DOHH2 (cell line): ENCODE measurements around the gene MSH6.
"Not testable (repeated sequence)": the region's sequence is repeated elsewhere in the genome, so short reads cannot be mapped to it uniquely, and the experiment has no call there.

Source experiments
- H3F3A ChIP-seq: fragments of 200-600 bp; sonication (generic), shearing (Covaris generic); 2 replicates; pipeline ENCODE4 v1.6.0; 2016; ENCODE audit warnings: antibody characterized with exemption, mild to moderate bottlenecking; ENCODE audit not compliant: control insufficient read depth, insufficient read depth
- H3K27ac ChIP-seq: fragments of 200-600 bp; sonication (generic); 2 replicates; pipeline ENCODE4 v1.5.1; 2014; ENCODE audit warnings: low read depth, mild to moderate bottlenecking, low read length, moderate library complexity
- H3K27me3 ChIP-seq: fragments of 200-600 bp; sonication (generic); 2 replicates; pipeline ENCODE4 v1.6.1; 2014; ENCODE audit warnings: mild to moderate bottlenecking, low read length, mixed read lengths; ENCODE audit not compliant: control insufficient read depth
- H3K36me3 ChIP-seq: fragments of 200-600 bp; sonication (generic); 2 replicates; pipeline ENCODE4 v1.6.1; 2014; ENCODE audit warnings: mild to moderate bottlenecking, low read length, moderate library complexity, mixed read lengths; ENCODE audit not compliant: control insufficient read depth
- H3K4me1 ChIP-seq: fragments of 200-600 bp; sonication (generic); 2 replicates; pipeline ENCODE4 v1.6.1; 2014; ENCODE audit warnings: mild to moderate bottlenecking, low read length, mixed read lengths; ENCODE audit not compliant: control insufficient read depth
- H3K4me2 ChIP-seq: fragments of 200-600 bp; sonication (generic); 2 replicates; pipeline ENCODE4 v1.6.0; 2014; ENCODE audit warnings: mild to moderate bottlenecking, low read length, moderate library complexity
- H3K4me3 ChIP-seq: fragments of 200-600 bp; sonication (generic); 2 replicates; pipeline ENCODE4 v1.5.1; 2014; ENCODE audit warnings: mild to moderate bottlenecking, low read length, mixed read lengths
- H3K79me2 ChIP-seq: fragments of 200-600 bp; sonication (generic); 2 replicates; pipeline ENCODE4 v1.6.1; 2014; ENCODE audit warnings: mild to moderate bottlenecking, low read length, mixed read lengths; ENCODE audit not compliant: control insufficient read depth
- H3K9me2 ChIP-seq: fragments of 200-600 bp; sonication (generic); replicated peaks from 2 replicates; pipeline ENCODE4 v1.6.1; 2014; ENCODE audit warnings: mild to moderate bottlenecking, low read length, mixed read lengths; ENCODE audit not compliant: control insufficient read depth
- H3K9me3 ChIP-seq: fragments of 200-600 bp; sonication (generic); 2 replicates; pipeline ENCODE4 v1.6.1; 2014; ENCODE audit warnings: antibody characterized with exemption, low read length, mixed read lengths; ENCODE audit not compliant: control insufficient read depth, insufficient read depth
- H4K20me1 ChIP-seq: fragments of 200-600 bp; sonication (generic); 2 replicates; pipeline ENCODE4 v1.6.0; 2014; ENCODE audit warnings: low read depth, mild to moderate bottlenecking, antibody characterized with exemption, low read length, moderate library complexity; ENCODE audit not compliant: control insufficient read depth, insufficient read depth
- EZH2phosphoT487 ChIP-seq: fragments of 200-600 bp; sonication (generic); IDR thresholded peaks from 2 replicates; pipeline ENCODE4 v1.6.1; 2017; ENCODE audit warnings: borderline replicate concordance, mild to moderate bottlenecking, antibody characterized with exemption, low read length, moderate library complexity, mixed read lengths
- TF ChIP-seq, protein P1 (sequence below): fragments of 200-600 bp; sonication (generic); IDR thresholded peaks from one replicate; pipeline ENCODE4 v1.5.1; 2014; ENCODE audit warnings: antibody characterized with exemption, mild to moderate bottlenecking, low read depth, low read length; ENCODE audit not compliant: poor library complexity, severe bottlenecking

Gene MSH6

DNA sequence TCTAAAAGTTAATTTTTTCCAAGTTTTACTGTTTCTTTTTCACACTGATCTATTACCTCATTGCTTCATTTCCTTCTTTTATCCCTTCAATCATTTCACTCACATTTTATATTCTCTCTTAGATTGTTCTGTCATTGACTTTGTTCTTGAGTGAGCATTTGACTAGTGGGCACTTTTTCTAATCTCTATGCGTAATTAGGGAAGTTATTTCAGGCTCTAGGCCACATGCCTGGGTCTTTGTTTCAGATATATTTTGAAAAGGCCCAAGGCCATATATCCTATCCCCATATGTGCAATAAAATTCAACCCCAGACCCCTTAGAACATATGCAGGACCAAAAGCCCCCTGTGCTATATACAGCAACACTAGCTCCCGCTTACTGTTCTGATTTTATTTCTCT lies 61.2 kb downstream of the MSH6 start:
- H3K27ac ChIP-seq, result no peak overlapping the region
- peaks cover 10% of the 10 kb centered on the region for H3K36me3 ChIP-seq
- no peaks in the 10 kb centered on the region for H3K27me3 ChIP-seq
- H3K4me2 ChIP-seq, result no peak overlapping the region
- peaks cover 82% of the 10 kb centered on the region for H3K79me2 ChIP-seq
- no peaks in the 10 kb centered on the region for H3K9me2 ChIP-seq
- H3K4me3 ChIP-seq, result no peak overlapping the region
- H3F3A ChIP-seq, result 0 out of 2 replicates have a peak, but pooled peaks cover 2% of the 10 kb centered on the region
- TF ChIP-seq, protein P1, sequence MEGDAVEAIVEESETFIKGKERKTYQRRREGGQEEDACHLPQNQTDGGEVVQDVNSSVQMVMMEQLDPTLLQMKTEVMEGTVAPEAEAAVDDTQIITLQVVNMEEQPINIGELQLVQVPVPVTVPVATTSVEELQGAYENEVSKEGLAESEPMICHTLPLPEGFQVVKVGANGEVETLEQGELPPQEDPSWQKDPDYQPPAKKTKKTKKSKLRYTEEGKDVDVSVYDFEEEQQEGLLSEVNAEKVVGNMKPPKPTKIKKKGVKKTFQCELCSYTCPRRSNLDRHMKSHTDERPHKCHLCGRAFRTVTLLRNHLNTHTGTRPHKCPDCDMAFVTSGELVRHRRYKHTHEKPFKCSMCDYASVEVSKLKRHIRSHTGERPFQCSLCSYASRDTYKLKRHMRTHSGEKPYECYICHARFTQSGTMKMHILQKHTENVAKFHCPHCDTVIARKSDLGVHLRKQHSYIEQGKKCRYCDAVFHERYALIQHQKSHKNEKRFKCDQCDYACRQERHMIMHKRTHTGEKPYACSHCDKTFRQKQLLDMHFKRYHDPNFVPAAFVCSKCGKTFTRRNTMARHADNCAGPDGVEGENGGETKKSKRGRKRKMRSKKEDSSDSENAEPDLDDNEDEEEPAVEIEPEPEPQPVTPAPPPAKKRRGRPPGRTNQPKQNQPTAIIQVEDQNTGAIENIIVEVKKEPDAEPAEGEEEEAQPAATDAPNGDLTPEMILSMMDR, result no peak
- TF ChIP-seq EZH2phosphoT487, result no peak
- H4K20me1 ChIP-seq, result peaks cover 3% of the 10 kb centered on the region; the same call in 1 of the 2 replicates
- no peaks in the 10 kb centered on the region for H3K9me3 ChIP-seq
- peaks cover 14% of the 10 kb centered on the region for H3K4me1 ChIP-seq

DNA sequence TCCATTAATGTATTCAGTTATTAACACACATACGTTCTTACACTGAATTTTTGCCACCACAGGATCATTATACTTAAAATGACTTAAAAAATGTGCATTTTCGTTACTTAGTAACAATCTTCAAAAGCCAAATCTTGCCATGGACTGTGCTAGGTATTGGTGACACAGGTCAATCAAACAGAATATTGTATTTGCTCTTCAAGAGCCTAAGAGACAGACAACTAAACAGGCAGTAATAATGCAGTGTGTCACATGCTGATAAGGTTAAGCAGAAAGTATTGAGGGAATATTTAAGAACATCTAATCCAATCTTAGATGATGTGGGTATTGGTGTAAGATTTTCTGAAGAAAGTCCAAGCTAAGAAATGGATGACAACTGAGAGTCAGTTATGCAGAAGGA lies 66.4 kb downstream of the MSH6 start:
- TF ChIP-seq, protein P1, result no peak
- Histone ChIP-seq H4K20me1 (peaks cover 17% of the 10 kb centered on the region; the same call in 1 of the 2 replicates), H3K4me1 (peaks cover 11% of the 10 kb centered on the region; the same call in 1 of the 2 replicates)

DNA sequence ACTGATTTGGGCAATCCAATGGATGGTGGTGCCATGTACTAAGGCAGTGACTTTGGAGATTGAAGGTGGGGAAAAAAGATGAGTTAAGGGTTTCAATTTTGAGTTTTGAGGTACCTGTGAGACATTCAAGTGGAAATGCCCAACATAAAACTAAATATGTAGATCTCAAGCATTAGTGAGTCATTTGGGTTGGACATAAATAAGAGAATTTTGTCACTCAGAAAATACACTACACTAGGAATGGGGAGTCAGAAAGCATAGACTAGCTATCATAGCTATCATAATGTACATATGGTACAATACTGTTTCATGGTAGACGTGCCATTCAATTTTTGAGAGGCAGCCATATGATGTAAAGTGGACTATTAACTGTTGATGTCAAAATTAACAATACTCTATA lies 67.3 kb downstream of the MSH6 start:
- peaks cover 16% of the 10 kb centered on the region for H3K36me3 ChIP-seq
- peaks cover 17% of the 10 kb centered on the region; the same call in 1 of the 2 replicates for H4K20me1 ChIP-seq
- H3K4me1 ChIP-seq, result peaks cover 7% of the 10 kb centered on the region; the same call in 1 of the 2 replicates
- no peaks in the 10 kb centered on the region for H3K27me3 ChIP-seq
- no peak for TF ChIP-seq EZH2phosphoT487
- TF ChIP-seq, protein P1, result no peak
- H3K9me3 ChIP-seq, result no peaks in the 10 kb centered on the region
- H3K27ac ChIP-seq, result no peak overlapping the region
- H3K79me2 ChIP-seq, result peaks cover 96% of the 10 kb centered on the region
- H3F3A ChIP-seq, result peaks cover 3% of the 10 kb centered on the region; the same call in 1 of the 2 replicates
- no peaks in the 10 kb centered on the region for H3K9me2 ChIP-seq
- H3K4me3 ChIP-seq, result no peak overlapping the region
- no peak overlapping the region for H3K4me2 ChIP-seq

More for the DNA sequence above, 66.4 kb downstream of the MSH6 start:
- Histone ChIP-seq H3K9me2 (no peaks in the 10 kb centered on the region), H3K4me2 (no peak overlapping the region), H3K27ac (no peak overlapping the region), H3K79me2 (peaks cover 95% of the 10 kb centered on the region), H3K27me3 (no peaks in the 10 kb centered on the region), H3F3A (peaks cover 3% of the 10 kb centered on the region; the same call in 1 of the 2 replicates), H3K36me3 (peaks cover 19% of the 10 kb centered on the region), H3K9me3 (no peaks in the 10 kb centered on the region), H3K4me3 (no peak overlapping the region)

DNA sequence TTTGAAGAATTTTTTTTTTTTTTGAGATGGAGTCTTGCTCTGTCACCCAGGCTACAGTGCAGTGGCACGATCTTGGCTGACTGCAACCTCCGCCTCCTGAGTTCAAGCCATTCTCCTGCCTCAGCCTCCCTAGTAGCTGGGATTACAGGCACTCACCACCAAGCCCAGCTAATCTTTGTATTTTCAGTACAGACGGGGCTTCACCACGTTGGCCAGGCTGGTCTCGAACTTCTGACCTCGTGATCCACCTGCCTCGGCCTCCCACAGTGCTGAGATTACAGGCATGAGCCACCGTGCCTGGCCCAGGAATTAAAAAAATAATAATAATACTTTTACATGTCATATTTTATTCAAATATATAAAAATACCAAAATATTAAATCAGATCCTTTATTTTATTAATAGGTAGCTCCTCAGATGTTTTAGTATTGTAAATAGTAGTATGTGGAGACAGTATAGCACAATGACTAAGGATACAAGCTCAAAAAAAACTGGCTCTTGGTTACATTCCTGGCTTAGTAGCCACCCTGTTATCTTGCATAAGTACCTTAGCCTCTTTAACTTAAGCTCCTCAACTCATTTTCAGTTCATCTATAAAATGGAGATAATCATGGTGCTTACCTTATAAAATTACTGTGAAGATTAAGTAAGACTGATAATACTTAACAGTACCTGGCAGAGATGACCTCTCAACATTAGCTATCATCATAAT lies 70.3 kb downstream of the MSH6 start:
- peaks cover 24% of the 10 kb centered on the region for H3K36me3 ChIP-seq
- not testable (repeated sequence) for H3K27ac ChIP-seq, H3K27me3 ChIP-seq, H3K4me2 ChIP-seq, H3K9me3 ChIP-seq, H3F3A ChIP-seq, H3K9me2 ChIP-seq, H3K4me3 ChIP-seq
- H3K4me1 ChIP-seq, result peaks cover 15% of the 10 kb centered on the region
- H4K20me1 ChIP-seq, result peaks cover 32% of the 10 kb centered on the region
- peaks cover 99% of the 10 kb centered on the region for H3K79me2 ChIP-seq
